HepG2 (cell line): ENCODE data around the gene ADARB2. TPM values are rescaled to one million over a fixed set of nuclear protein-coding genes. Genes with fewer than 3 reads are reported as not detected.

ENCODE experiments used
- ATAC-seq: fragments of 200-7000 bp; cut with Tn5 transposase; 3 replicates; pipeline ENCODE4 v1.9.1; 2020; ENCODE audit warnings: mild to moderate bottlenecking, moderate library complexity
- BruUV-seq: library from RNA; stranded (reverse); fragments of 400-500 nt; replicated peaks from 2 replicates; lab custom pipeline; 2021; lab: Mats Ljungman, UMichigan
- CTCF ChIA-PET: fragments of 300-600 bp; formaldehyde crosslinking; extraction: SDS; loops from one replicate; lab custom pipeline; 2021; ENCODE audit warnings: low total read pairs, inconsistent platforms, low intra/inter-chr PET ratio; lab: Yijun Ruan, JAX
- POLR2A ChIA-PET: fragments of 350-600 bp; sonication (Branson Sonifier 250); formaldehyde crosslinking; loops from one replicate; lab custom pipeline; 2020; ENCODE audit warnings: antibody characterized with exemption, inconsistent platforms; lab: Yijun Ruan, JAX
- DNase-seq: peaks from one replicate; pipeline ENCODE4 v3.0.0-alpha.2; 2015; ENCODE audit warnings: low spot score
- FAIRE-seq: peaks from 3 replicates; lab custom pipeline; 2011; peaks lifted over from hg19 to GRCh38; lab: Jason Lieb, UNC
- H2AFZ ChIP-seq: one replicate; pipeline ENCODE4 v1.6.1; 2011; ENCODE audit warnings: low read length, inconsistent platforms
- H3K27ac ChIP-seq: fragments of 300-600 bp; 3 replicates; pipeline ENCODE4 v1.8.0; 2011; ENCODE audit warnings: mixed run types, mild to moderate bottlenecking, mixed read lengths, low read length, inconsistent platforms; ENCODE audit not compliant: insufficient read depth; ENCODE audit errors: extremely low read length
- H3K27me3 ChIP-seq, 2 experiments: fragments of 200-600 bp in 1 of 2; 2 replicates in 1 of 2; 3 replicates in 1 of 2; pipeline versions ENCODE4 v1.6.0 to v1.8.0; 2011; ENCODE audit warnings: low read length in 2 of 2, mild to moderate bottlenecking in 2 of 2, moderate library complexity in 2 of 2, inconsistent platforms in 1 of 2; ENCODE audit not compliant: insufficient read depth in 2 of 2, control insufficient read depth in 1 of 2
- H3K36me3 ChIP-seq, 2 experiments: fragments of 200-600 bp in 1 of 2; replicated peaks in 1 of 2; 2 replicates in 1 of 2; 3 replicates in 1 of 2; pipeline versions ENCODE4 v1.5.1 to v1.8.0; 2011; ENCODE audit warnings: low read length in 2 of 2, inconsistent platforms in 1 of 2; ENCODE audit not compliant: insufficient read depth in 2 of 2, control insufficient read depth in 1 of 2
- H3K4me1 ChIP-seq: 2 replicates; pipeline ENCODE4 v1.5.1; 2012; ENCODE audit warnings: low read length, inconsistent platforms; ENCODE audit not compliant: insufficient read depth
- H3K4me2 ChIP-seq: 2 replicates; pipeline ENCODE4 v1.6.0; 2011; ENCODE audit warnings: low read depth, low read length, inconsistent platforms
- H3K4me3 ChIP-seq, 3 experiments: fragments of 200-600 bp in 1 of 3; sonication (generic), shearing (Covaris generic) in 1 of 3; replicated peaks in 1 of 3; 2 replicates each; pipeline ENCODE4 v1.5.1; 2011 to 2016; ENCODE audit warnings: low read length in 3 of 3, inconsistent platforms in 2 of 3, low read depth in 2 of 3, mild to moderate bottlenecking in 2 of 3, control low read depth in 1 of 3, mixed read lengths in 1 of 3; ENCODE audit not compliant: insufficient read depth in 1 of 3
- H3K79me2 ChIP-seq: one replicate; pipeline ENCODE4 v1.6.1; 2011; ENCODE audit warnings: low read length, inconsistent platforms; ENCODE audit not compliant: insufficient read depth
- H3K9ac ChIP-seq: 2 replicates; pipeline ENCODE4 v1.6.0; 2011; ENCODE audit warnings: mild to moderate bottlenecking, low read depth, low read length, inconsistent platforms; ENCODE audit not compliant: insufficient read depth
- H3K9me3 ChIP-seq: 2 replicates; pipeline ENCODE4 v1.5.1; 2012; ENCODE audit warnings: mild to moderate bottlenecking, low read length
- H4K20me1 ChIP-seq: 2 replicates; pipeline ENCODE4 v1.6.0; 2011; ENCODE audit warnings: inconsistent platforms, mild to moderate bottlenecking, low read length, moderate library complexity; ENCODE audit not compliant: insufficient read depth
- ATF6 ChIP-seq: sonication (generic); formaldehyde crosslinking; conservative IDR thresholded peaks from 2 replicates; pipeline ENCODE4 v1.4.0; 2020; ENCODE audit warnings: missing genetic modification reagents
- BHLHE40 ChIP-seq: IDR thresholded peaks from 2 replicates; pipeline ENCODE4 v1.6.1; 2011; ENCODE audit warnings: low read length, improper control_type of control experiment
- GATAD2A ChIP-seq: IDR thresholded peaks from 2 replicates; pipeline ENCODE4 v1.6.1; 2016
- RBM39 ChIP-seq: fragments of 200-400 bp; formaldehyde crosslinking; IDR thresholded peaks from one replicate; pipeline ENCODE4 v1.6.1; 2018; ENCODE audit warnings: antibody characterized with exemption, mild to moderate bottlenecking, low read depth, low read length; ENCODE audit not compliant: poor library complexity, severe bottlenecking
- TBX3 ChIP-seq: fragments of 450-650 bp; IDR thresholded peaks from 2 replicates; pipeline ENCODE4 v1.6.1; 2017; ENCODE audit warnings: antibody characterized with exemption, mild to moderate bottlenecking, inconsistent platforms, borderline replicate concordance
- U2AF2 ChIP-seq: fragments of 200-400 bp; formaldehyde crosslinking; IDR thresholded peaks from 2 replicates; pipeline ENCODE4 v1.6.1; 2017; ENCODE audit warnings: low read depth, mild to moderate bottlenecking, low read length
- ZBTB37 ChIP-seq: sonication (generic); formaldehyde crosslinking; IDR thresholded peaks from 2 replicates; pipeline ENCODE4 v1.4.0; 2020; ENCODE audit warnings: mild to moderate bottlenecking, missing genetic modification reagents
- WGBS: methylation state at CpG from one replicate; pipeline ENCODE4 v1.1.6; 2017; ENCODE audit warnings: low lambda C conversion rate; 5-methylcytosine and 5-hydroxymethylcytosine counted together
- in situ Hi-C: cut with HindIII; loops from 2 replicates; pipeline ENCODE4 v1.10.0; 2017; ENCODE audit warnings: low pct_unique_long_range_greater_than_20kb; ENCODE audit not compliant: extremely low pct_ligation_motif_present
- intact Hi-C: fragments of 100-400 bp; cut with micrococcal nuclease; formaldehyde crosslinking; loops from one replicate; pipeline ENCODE4 v1.10.0; 2022; ENCODE audit not compliant: unreplicated experiment
- polyA plus RNA-seq, 8 experiments: library from polyadenylated mRNA; depleted of rRNA in 3 of 8; stranded (reverse) in 7 of 8; unstranded in 1 of 8; fragments of >200 nt; fragmentation: Illumina TruSeq in 4 of 8; extraction: Trizol in 4 of 8; gene quantifications; 2 replicates each; pipeline versions ENCODE4 v1.2.1 to v1.2.3, GENCODE V29; 2011 to 2016; ENCODE audit warnings: low read depth in 4 of 8, missing spikeins in 1 of 8, mixed read lengths in 1 of 8; ENCODE audit not compliant: insufficient read depth in 1 of 8
- total RNA-seq, 5 experiments: library from RNA; depleted of rRNA; stranded (reverse); fragments of >200 nt; fragmentation: Illumina TruSeq; extraction: Trizol; gene quantifications; 2 replicates each; pipeline ENCODE4 v1.2.3, GENCODE V29; 2016; ENCODE audit warnings: low read depth in 1 of 5
- TF ChIP-seq, protein P1 (sequence below), 2 experiments: fragments of 450-650 bp in 1 of 2; sonication (generic) in 1 of 2; formaldehyde crosslinking in 1 of 2; IDR thresholded peaks; 2 replicates each; pipeline versions ENCODE4 v1.6.1 to v1.8.0; 2016 to 2022; ENCODE audit warnings: antibody characterized with exemption in 1 of 2, mild to moderate bottlenecking in 1 of 2, missing genetic modification reagents in 1 of 2

The ADARB2 gene
- total and polyA plus RNA-seq, 2 of the 13 experiments (the other 11 are each of a cell fraction or from before 2014, with no cell fraction given), result not detected

DNA sequence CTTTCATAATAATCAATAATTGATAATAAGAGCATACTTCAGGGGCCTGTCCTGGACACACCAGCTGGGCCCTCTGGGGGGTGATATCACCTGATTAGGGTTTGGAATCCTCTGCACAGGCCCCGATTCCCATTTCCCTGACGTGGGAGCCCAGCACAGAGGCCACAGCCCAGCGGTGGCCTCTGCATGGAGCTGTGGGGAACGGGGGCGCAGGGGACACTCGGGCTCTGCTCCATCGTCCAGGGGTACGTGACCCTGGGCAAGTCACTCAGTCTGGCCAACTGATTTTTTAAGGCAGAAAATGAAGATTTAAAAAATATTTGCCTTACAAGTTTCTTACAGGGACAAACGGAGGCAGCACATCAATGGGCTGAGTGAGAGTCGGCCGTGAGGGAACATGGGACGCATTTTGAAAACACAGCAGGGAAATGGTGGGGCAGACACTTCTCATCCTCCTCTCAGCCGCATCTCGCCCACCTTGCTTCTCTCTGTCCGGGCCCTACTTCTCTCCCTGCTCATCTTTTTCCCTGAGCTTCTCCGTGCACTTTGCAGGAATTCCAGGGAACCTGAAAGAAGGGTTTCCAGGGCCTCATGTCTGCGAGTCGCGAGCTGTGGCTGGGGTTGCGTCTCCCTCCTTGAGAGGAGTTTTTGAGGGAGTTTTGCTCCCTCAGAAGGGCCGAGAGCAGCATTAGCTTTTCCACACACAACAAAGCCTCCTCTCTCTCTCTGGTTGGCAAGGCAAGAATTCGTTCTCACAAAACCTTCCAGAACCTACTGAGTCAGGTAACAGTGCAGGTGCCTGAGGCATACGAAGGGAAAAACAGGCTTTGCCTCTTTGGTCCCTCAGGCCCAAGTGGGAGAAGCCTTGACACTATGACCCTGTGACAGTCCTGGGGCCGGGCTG is 369.1 kb downstream of the ADARB2 start:
- intact Hi-C loops, result no loop called here
- Histone ChIP-seq H3K4me1 (peaks cover 25% of the 10 kb centered on the region), H3K9me3 (no peaks in the 10 kb centered on the region), H3K4me2 (no peak overlapping the region), H3K27me3 (peaks cover 0 to 4% of the 10 kb centered on the region in 2 experiments; a peak in 1 of 5 replicates), H2AFZ (no peak overlapping the region), H4K20me1 (no peaks in the 10 kb centered on the region), H3K79me2 (no peaks in the 10 kb centered on the region), H3K9ac (no peak overlapping the region), H3K4me3 (no peak overlapping the region), H3K36me3 (no peaks in the 10 kb centered on the region), H3K27ac (no peak overlapping the region)
- in situ Hi-C loops, result no loop called here
- FAIRE-seq (no peak), DNase-seq (no peak), ATAC-seq (no peak)
- BruUV-seq, result no TSS peak
- ChIA-PET CTCF (no interaction called here), POLR2A (no interaction called here)
- 59% methylated on average over 24 of the region's 24 CpGs for WGBS
- no peak for TF ChIP-seq ZBTB37 (CRISPR knock-in tag)
- TF ChIP-seq ATF6 (CRISPR knock-in tag), result no peak
- no peak for TF ChIP-seq TBX3
- no peak for TF ChIP-seq RBM39
- TF ChIP-seq U2AF2, result no peak
- TF ChIP-seq GATAD2A, result no peak
- TF ChIP-seq BHLHE40, result no peak
- TF ChIP-seq, protein P1, sequence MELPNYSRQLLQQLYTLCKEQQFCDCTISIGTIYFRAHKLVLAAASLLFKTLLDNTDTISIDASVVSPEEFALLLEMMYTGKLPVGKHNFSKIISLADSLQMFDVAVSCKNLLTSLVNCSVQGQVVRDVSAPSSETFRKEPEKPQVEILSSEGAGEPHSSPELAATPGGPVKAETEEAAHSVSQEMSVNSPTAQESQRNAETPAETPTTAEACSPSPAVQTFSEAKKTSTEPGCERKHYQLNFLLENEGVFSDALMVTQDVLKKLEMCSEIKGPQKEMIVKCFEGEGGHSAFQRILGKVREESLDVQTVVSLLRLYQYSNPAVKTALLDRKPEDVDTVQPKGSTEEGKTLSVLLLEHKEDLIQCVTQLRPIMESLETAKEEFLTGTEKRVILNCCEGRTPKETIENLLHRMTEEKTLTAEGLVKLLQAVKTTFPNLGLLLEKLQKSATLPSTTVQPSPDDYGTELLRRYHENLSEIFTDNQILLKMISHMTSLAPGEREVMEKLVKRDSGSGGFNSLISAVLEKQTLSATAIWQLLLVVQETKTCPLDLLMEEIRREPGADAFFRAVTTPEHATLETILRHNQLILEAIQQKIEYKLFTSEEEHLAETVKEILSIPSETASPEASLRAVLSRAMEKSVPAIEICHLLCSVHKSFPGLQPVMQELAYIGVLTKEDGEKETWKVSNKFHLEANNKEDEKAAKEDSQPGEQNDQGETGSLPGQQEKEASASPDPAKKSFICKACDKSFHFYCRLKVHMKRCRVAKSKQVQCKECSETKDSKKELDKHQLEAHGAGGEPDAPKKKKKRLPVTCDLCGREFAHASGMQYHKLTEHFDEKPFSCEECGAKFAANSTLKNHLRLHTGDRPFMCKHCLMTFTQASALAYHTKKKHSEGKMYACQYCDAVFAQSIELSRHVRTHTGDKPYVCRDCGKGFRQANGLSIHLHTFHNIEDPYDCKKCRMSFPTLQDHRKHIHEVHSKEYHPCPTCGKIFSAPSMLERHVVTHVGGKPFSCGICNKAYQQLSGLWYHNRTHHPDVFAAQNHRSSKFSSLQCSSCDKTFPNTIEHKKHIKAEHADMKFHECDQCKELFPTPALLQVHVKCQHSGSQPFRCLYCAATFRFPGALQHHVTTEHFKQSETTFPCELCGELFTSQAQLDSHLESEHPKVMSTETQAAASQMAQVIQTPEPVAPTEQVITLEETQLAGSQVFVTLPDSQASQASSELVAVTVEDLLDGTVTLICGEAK (IDR thresholded peaks at IDR 0.05), result no peak
- TF ChIP-seq, protein P1 (CRISPR knock-in tag; IDR thresholded peaks at IDR 0.05), result no peak
